Mesenchymal stem cell (in vitro differentiated cells and primary cell): Measurements from ENCODE around the gene POGLUT2.

Experiments
- DNase-seq: peaks from one replicate; pipeline ENCODE4 v3.0.0-alpha.2; 2013
- H2AFZ ChIP-seq: one replicate; pipeline ENCODE4 v1.6.1; 2013; ENCODE audit warnings: low read depth, mild to moderate bottlenecking, control low read depth, inconsistent platforms, low read length, moderate library complexity
- H2AK5ac ChIP-seq: 2 replicates; pipeline ENCODE4 v1.6.1; 2013; ENCODE audit warnings: low read length, moderate library complexity, mild to moderate bottlenecking, inconsistent platforms; ENCODE audit not compliant: severe bottlenecking
- H2BK120ac ChIP-seq: one replicate; pipeline ENCODE4 v1.6.1; 2013; ENCODE audit warnings: low read depth, mild to moderate bottlenecking, inconsistent platforms, low read length, moderate library complexity
- H2BK12ac ChIP-seq, 2 experiments: one replicate each; pipeline ENCODE4 v1.6.1; 2013; ENCODE audit warnings: inconsistent platforms in 2 of 2, low read length in 2 of 2, mild to moderate bottlenecking in 2 of 2, moderate library complexity in 2 of 2, control low read depth in 1 of 2
- H2BK15ac ChIP-seq: one replicate; pipeline ENCODE4 v1.6.1; 2013; ENCODE audit warnings: mild to moderate bottlenecking, low read depth, inconsistent platforms; ENCODE audit not compliant: poor library complexity, severe bottlenecking
- H2BK5ac ChIP-seq: 2 replicates; pipeline ENCODE4 v1.6.1; 2013; ENCODE audit warnings: low read depth, mild to moderate bottlenecking, low read length, control low read depth, inconsistent platforms; ENCODE audit not compliant: poor library complexity, severe bottlenecking
- H3K14ac ChIP-seq, 2 experiments: one replicate each; pipeline ENCODE4 v1.6.1; 2013; ENCODE audit warnings: inconsistent platforms in 2 of 2, low read length in 2 of 2, control low read depth in 1 of 2, mild to moderate bottlenecking in 1 of 2, moderate library complexity in 1 of 2
- H3K18ac ChIP-seq, 2 experiments: one replicate each; pipeline ENCODE4 v1.6.1; 2013; ENCODE audit warnings: inconsistent platforms in 2 of 2, low read length in 2 of 2, control low read depth in 1 of 2, low read depth in 1 of 2, mild to moderate bottlenecking in 1 of 2
- H3K23ac ChIP-seq, 2 experiments: one replicate each; pipeline ENCODE4 v1.6.1; 2013; ENCODE audit warnings: inconsistent platforms in 2 of 2, low read length in 2 of 2, mild to moderate bottlenecking in 2 of 2, moderate library complexity in 2 of 2, control low read depth in 1 of 2
- H3K27ac ChIP-seq: 2 replicates; pipeline ENCODE4 v1.5.1; 2013; ENCODE audit warnings: mild to moderate bottlenecking, moderate library complexity, low read length, control low read depth, inconsistent platforms; ENCODE audit not compliant: poor library complexity, severe bottlenecking
- H3K27me3 ChIP-seq, 2 experiments: 2 replicates each; pipeline versions ENCODE4 v1.6.1 to v1.7.0; 2013; ENCODE audit warnings: low read length in 2 of 2, mild to moderate bottlenecking in 2 of 2, moderate library complexity in 2 of 2, control low read depth in 1 of 2, inconsistent platforms in 1 of 2; ENCODE audit not compliant: control insufficient read depth in 1 of 2, insufficient read depth in 1 of 2
- H3K36me3 ChIP-seq, 2 experiments: 2 replicates each; pipeline versions ENCODE4 v1.6.1 to v1.7.0; 2013; ENCODE audit warnings: low read length in 2 of 2, control low read depth in 1 of 2, inconsistent platforms in 1 of 2, low read depth in 1 of 2, mild to moderate bottlenecking in 1 of 2; ENCODE audit not compliant: insufficient read depth in 2 of 2, control insufficient read depth in 1 of 2
- H3K4ac ChIP-seq, 2 experiments: one replicate each; pipeline ENCODE4 v1.6.1; 2013; ENCODE audit warnings: inconsistent platforms in 2 of 2, low read length in 2 of 2, mild to moderate bottlenecking in 2 of 2, moderate library complexity in 2 of 2, control low read depth in 1 of 2, low read depth in 1 of 2
- H3K4me1 ChIP-seq: 2 replicates; pipeline ENCODE4 v1.6.1; 2013; ENCODE audit warnings: low read depth, low read length, control low read depth; ENCODE audit not compliant: control insufficient read depth, insufficient read depth
- H3K4me2 ChIP-seq: 2 replicates; pipeline ENCODE4 v1.6.1; 2013; ENCODE audit warnings: low read length, mild to moderate bottlenecking, inconsistent platforms; ENCODE audit not compliant: poor library complexity, severe bottlenecking
- H3K4me3 ChIP-seq, 2 experiments: 2 replicates each; pipeline versions ENCODE4 v1.5.1 to v1.7.0; 2013; ENCODE audit warnings: low read length in 2 of 2, mild to moderate bottlenecking in 2 of 2, control low read depth in 1 of 2, low read depth in 1 of 2; ENCODE audit not compliant: insufficient read depth in 1 of 2
- H3K79me1 ChIP-seq: replicated peaks from 2 replicates; pipeline ENCODE4 v1.6.1; 2013; ENCODE audit warnings: mild to moderate bottlenecking, control low read depth, low read length, inconsistent platforms; ENCODE audit not compliant: poor library complexity, severe bottlenecking
- H3K9ac ChIP-seq: 2 replicates; pipeline ENCODE4 v1.7.0; 2013; ENCODE audit warnings: mild to moderate bottlenecking, low read length, moderate library complexity
- H3K9me3 ChIP-seq: 2 replicates; pipeline ENCODE4 v1.7.0; 2013; ENCODE audit warnings: mild to moderate bottlenecking, low read length; ENCODE audit not compliant: control insufficient read depth
- H4K8ac ChIP-seq: one replicate; pipeline ENCODE4 v1.6.1; 2013; ENCODE audit warnings: inconsistent platforms, mild to moderate bottlenecking, low read length, moderate library complexity
- H4K91ac ChIP-seq: one replicate; pipeline ENCODE4 v1.6.1; 2013; ENCODE audit warnings: mild to moderate bottlenecking, low read length, inconsistent platforms
- WGBS: methylation state at CpG from one replicate; pipeline ENCODE4 v1.1.7; 2013; ENCODE audit warnings: mixed read lengths; 5-methylcytosine and 5-hydroxymethylcytosine counted together

Gene POGLUT2

GRCh38 chr13:102757006-102757405 lies 41.8 kb downstream of the POGLUT2 start:
- Histone ChIP-seq H3K4me2 (no peak overlapping the region), H2AFZ (no peak overlapping the region), H2BK12ac (no peak overlapping the region), H3K4ac (no peak overlapping the region), H2AK5ac (no peak overlapping the region), H3K27ac (no peak overlapping the region), H3K9ac (no peak overlapping the region), H3K18ac (no peak overlapping the region), H2BK15ac (no peak overlapping the region), H3K27me3 (no peaks in the 10 kb centered on the region), H3K4me1 (no peaks in the 10 kb centered on the region), H3K9me3 (no peaks in the 10 kb centered on the region), H3K14ac (no peak overlapping the region), H3K79me1 (no peaks in the 10 kb centered on the region), H4K91ac (no peak overlapping the region), H3K4me3 (no peak overlapping the region), H3K23ac (no peak overlapping the region), H2BK120ac (no peak overlapping the region), H2BK5ac (no peak overlapping the region), H3K36me3 (no peaks in the 10 kb centered on the region), H4K8ac (no peak overlapping the region)
- DNase-seq: no peak
- WGBS: 93% methylated on average over 1 of the region's 1 CpG

- H3K79me1 ChIP-seq: no peaks in the 10 kb centered on the region
- H3K4ac ChIP-seq: no peak overlapping the region
- H3K23ac ChIP-seq: no peak overlapping the region
- H3K18ac ChIP-seq: no peak overlapping the region
- H3K9ac ChIP-seq: no peak overlapping the region
- 76% methylated on average over 3 of the region's 3 CpGs for WGBS
- H4K91ac ChIP-seq: no peak overlapping the region
- H2BK15ac ChIP-seq: no peak overlapping the region
- H3K14ac ChIP-seq: no peak overlapping the region
- H3K9me3 ChIP-seq: peaks cover 1% of the 10 kb centered on the region
- H3K4me1 ChIP-seq: no peaks in the 10 kb centered on the region
- H3K4me2 ChIP-seq: no peak overlapping the region
- H2AK5ac ChIP-seq: no peak overlapping the region
- DNase-seq: no peak
- H2BK120ac ChIP-seq: no peak overlapping the region
- no peak overlapping the region for H2BK5ac ChIP-seq
- no peak overlapping the region for H4K8ac ChIP-seq
- no peak overlapping the region for H2AFZ ChIP-seq
- H3K4me3 ChIP-seq: no peak overlapping the region
- H3K36me3 ChIP-seq: no peaks in the 10 kb centered on the region
- no peak overlapping the region for H2BK12ac ChIP-seq
- peaks cover 0 to 5% of the 10 kb centered on the region in 2 experiments for H3K27me3 ChIP-seq
- no peak overlapping the region for H3K27ac ChIP-seq
Observed at GRCh38 chr13:102751886-102752285, 46.9 kb downstream of the POGLUT2 start.

GRCh38 chr13:102742506-102742905 lies 56.3 kb downstream of the POGLUT2 start:
- no peaks in the 10 kb centered on the region for H3K79me1 ChIP-seq
- no peak overlapping the region for H2BK12ac ChIP-seq
- H3K23ac ChIP-seq: no peak overlapping the region
- no peak for DNase-seq
- no peak overlapping the region for H2BK5ac ChIP-seq
- no peak overlapping the region for H3K4me2 ChIP-seq
- H3K4me1 ChIP-seq: no peaks in the 10 kb centered on the region
- H3K9ac ChIP-seq: no peak overlapping the region
- no peak overlapping the region for H2BK120ac ChIP-seq
- no peak overlapping the region for H2AFZ ChIP-seq
- no peaks in the 10 kb centered on the region for H3K36me3 ChIP-seq
- H3K14ac ChIP-seq: no peak overlapping the region
- H4K91ac ChIP-seq: no peak overlapping the region
- H3K4ac ChIP-seq: no peak overlapping the region
- no peak overlapping the region for H3K27ac ChIP-seq
- no peak overlapping the region for H3K4me3 ChIP-seq
- no peak overlapping the region for H2BK15ac ChIP-seq
- no peak overlapping the region for H2AK5ac ChIP-seq
- H3K9me3 ChIP-seq: peaks cover 44% of the 10 kb centered on the region
- H3K18ac ChIP-seq: no peak overlapping the region
- peaks cover 22 to 57% of the 10 kb centered on the region in 2 experiments for H3K27me3 ChIP-seq
- no peak overlapping the region for H4K8ac ChIP-seq

GRCh38 chr13:102742101-102742500 lies 56.7 kb downstream of the POGLUT2 start:
- Histone ChIP-seq H3K79me1 (no peaks in the 10 kb centered on the region), H4K8ac (no peak overlapping the region), H3K4ac (no peak overlapping the region), H3K4me3 (no peak overlapping the region), H2AK5ac (no peak overlapping the region), H2BK15ac (no peak overlapping the region), H2BK5ac (no peak overlapping the region), H3K23ac (no peak overlapping the region), H2BK120ac (no peak overlapping the region), H3K9ac (no peak overlapping the region), H2BK12ac (no peak overlapping the region), H3K27ac (no peak overlapping the region), H3K4me2 (no peak overlapping the region), H2AFZ (no peak overlapping the region), H3K27me3 (peaks cover 26 to 60% of the 10 kb centered on the region in 2 experiments), H3K36me3 (no peaks in the 10 kb centered on the region), H3K9me3 (peaks cover 47% of the 10 kb centered on the region), H4K91ac (no peak overlapping the region), H3K14ac (no peak overlapping the region), H3K18ac (no peak overlapping the region), H3K4me1 (no peaks in the 10 kb centered on the region)
- DNase-seq: no peak
- 22% methylated on average over 1 of the region's 1 CpG for WGBS
